ENCODE data around the gene MED15. TPM values are rescaled to one million over a fixed set of nuclear protein-coding genes. Genes with fewer than 3 reads are reported as not detected.

The MED15 gene, protein sequence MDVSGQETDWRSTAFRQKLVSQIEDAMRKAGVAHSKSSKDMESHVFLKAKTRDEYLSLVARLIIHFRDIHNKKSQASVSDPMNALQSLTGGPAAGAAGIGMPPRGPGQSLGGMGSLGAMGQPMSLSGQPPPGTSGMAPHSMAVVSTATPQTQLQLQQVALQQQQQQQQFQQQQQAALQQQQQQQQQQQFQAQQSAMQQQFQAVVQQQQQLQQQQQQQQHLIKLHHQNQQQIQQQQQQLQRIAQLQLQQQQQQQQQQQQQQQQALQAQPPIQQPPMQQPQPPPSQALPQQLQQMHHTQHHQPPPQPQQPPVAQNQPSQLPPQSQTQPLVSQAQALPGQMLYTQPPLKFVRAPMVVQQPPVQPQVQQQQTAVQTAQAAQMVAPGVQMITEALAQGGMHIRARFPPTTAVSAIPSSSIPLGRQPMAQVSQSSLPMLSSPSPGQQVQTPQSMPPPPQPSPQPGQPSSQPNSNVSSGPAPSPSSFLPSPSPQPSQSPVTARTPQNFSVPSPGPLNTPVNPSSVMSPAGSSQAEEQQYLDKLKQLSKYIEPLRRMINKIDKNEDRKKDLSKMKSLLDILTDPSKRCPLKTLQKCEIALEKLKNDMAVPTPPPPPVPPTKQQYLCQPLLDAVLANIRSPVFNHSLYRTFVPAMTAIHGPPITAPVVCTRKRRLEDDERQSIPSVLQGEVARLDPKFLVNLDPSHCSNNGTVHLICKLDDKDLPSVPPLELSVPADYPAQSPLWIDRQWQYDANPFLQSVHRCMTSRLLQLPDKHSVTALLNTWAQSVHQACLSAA
- polyA plus RNA-seq = 10 to 100 TPM; 12.1 to 91.3 (median 23.0) TPM

DNA sequence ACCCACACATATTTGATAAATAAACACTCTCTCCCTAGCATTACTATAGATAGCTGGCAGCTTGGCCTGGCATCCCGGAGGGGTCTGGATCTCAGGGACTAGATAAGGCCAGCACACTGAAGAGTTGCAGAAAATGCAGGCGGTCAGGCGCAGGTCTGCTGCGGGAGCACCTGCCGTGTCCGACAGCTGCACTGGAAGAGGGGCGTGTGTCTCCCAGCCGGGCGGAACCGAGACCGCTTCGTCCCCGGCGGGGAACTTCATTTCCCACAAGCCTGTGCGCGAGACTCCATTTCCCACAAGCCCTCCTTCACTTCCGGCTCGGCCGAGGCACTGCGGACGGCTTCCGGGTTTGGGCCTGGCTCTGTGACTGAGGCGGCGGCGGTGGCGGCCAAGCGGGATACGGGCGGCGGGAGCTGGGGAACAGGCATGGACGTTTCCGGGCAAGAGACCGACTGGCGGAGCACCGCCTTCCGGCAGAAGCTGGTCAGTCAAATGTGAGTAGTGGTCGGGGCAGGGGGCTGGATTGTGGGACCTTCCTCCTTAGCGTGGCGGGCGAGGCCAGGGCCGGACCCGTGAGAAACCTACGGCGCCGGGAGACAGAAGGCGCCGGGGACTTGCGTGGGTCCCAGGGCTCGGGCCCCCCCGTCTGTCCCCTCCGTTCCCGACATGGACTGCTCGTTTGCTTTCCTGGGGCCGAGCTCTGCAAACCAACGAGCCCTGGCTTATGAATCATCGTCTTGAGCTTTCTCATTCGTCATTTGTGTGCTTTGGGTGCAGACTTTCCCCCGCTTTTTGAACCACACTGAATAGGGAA is at the start of gene MED15:
MED15 (plus strand) TSS at position 358 of the 814 bp plus-strand sequence; CDS start at position 427, 69 bp downstream.
- peak; percentile 83 to 84 (median 83) for DNase-seq
- Mint-ChIP-seq H3K4me3 (peak within 1 kb of the TSS; percentile 91 to 99 (median 94)), H3K27ac (peak within 1 kb of the TSS; percentile 92 to 100 (median 96)), H3K9me3 (no peaks in the 10 kb centered on the region), H3K27me3 (ENCODE audit: low read depth in 3 of 3) (peaks cover 0 to 10% (median 4%) of the 10 kb centered on the region in 3 donors), H3K36me3 (peaks cover 0 to 3% (median 0%) of the 10 kb centered on the region in 3 donors), H3K4me1 (peaks cover 54 to 57% of the 10 kb centered on the region in 2 donors)

DNA sequence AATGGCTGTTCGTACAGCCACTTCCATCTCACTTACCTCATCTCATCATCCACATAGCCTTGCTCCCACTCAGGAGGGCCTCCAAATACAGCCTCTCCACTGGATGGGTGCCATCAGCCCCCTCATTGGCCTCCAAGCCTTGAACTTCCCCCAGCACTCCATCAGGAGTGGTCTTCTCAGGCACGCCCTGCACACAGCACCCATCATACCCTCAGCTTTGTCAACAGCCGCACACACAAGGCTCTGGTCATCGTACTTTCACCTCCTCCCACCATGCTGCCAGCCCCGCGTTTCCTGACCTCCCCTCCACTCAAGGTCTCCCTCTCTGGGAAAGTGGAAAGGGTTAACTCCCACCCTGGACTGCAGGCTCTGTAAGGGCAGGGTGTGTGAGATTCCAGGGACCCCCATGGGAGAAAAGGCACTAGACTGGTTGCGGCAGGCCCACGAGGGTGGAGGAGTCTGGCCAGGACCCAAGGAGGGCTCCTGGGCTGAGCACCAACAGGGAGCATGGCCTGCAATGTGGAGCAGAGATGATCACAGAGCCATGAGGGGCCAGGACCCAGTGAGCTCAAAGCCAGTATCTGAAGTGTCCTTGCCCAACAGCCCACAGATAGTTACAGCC is 48.8 kb upstream of the MED15 start:
- Mint-ChIP-seq H3K4me1 (peaks cover 29 to 36% of the 10 kb centered on the region in 2 donors), H3K27ac (peak overlapping the region in 1 of 6 donors; percentile 7), H3K4me3 (no peak overlapping the region)

DNA sequence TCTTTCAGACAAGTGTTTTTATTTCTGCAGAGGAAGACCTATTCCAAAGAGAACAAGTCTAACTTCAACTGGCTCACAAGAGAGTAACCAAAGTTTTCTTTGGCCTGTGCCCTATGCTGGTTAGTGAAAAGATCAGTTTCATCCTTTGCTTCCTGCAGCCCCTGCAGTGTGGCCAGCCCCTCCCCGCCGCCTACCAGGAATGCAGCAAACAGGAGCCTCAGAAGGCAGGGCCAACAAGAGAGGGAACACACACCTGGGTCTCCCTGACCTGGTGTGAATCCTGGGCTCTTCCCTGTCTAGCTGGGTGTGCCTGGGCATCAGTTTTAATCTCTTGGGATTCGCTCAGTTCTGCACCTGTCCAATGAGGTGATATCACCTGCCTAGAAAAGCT is 48.3 kb upstream of the MED15 start:
- Mint-ChIP-seq H3K27ac (peak overlapping the region in 2 of 6 donors; percentile 5 to 17), H3K9me3 (no peaks in the 10 kb centered on the region), H3K27me3 (ENCODE audit: low read depth in 3 of 3) (peaks cover 0 to 1% (median 1%) of the 10 kb centered on the region in 3 donors), H3K36me3 (peaks cover 8 to 41% (median 10%) of the 10 kb centered on the region in 3 donors), H3K4me1 (peaks cover 34 to 41% of the 10 kb centered on the region in 2 donors), H3K4me3 (no peak overlapping the region)
- no peak for DNase-seq

More for the DNA sequence above, 48.8 kb upstream of the MED15 start:
- no peak for DNase-seq
- peaks cover 5 to 36% (median 8%) of the 10 kb centered on the region in 3 donors for H3K36me3 Mint-ChIP-seq
- H3K27me3 Mint-ChIP-seq (ENCODE audit: low read depth in 3 of 3) = peaks cover 0 to 1% (median 1%) of the 10 kb centered on the region in 3 donors
- no peaks in the 10 kb centered on the region for H3K9me3 Mint-ChIP-seq

DNA sequence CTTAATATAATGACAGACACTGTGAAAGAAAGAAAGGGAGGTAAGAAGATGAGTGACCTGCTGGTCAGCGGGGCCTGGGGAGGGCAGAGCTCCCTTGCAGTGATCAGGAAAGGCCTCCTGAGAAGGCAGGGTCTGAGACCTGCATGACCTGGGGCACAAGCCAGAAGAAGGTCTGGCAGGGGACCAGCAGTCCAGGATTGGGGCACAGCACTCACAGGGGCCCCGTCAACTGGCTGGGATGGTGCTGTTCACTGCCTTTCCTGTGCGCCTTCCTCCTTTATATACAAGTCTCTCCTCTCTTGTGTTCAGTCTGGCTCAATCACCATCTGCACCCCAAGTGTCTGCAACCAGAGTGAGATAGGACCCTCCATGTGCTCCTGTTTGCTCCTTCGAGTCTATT is 47.5 kb upstream of the MED15 start:
- no peaks in the 10 kb centered on the region for H3K9me3 Mint-ChIP-seq
- peaks cover 0 to 1% (median 0%) of the 10 kb centered on the region in 3 donors for H3K27me3 Mint-ChIP-seq (ENCODE audit: low read depth in 3 of 3)
- DNase-seq = no peak
- H3K4me1 Mint-ChIP-seq = peaks cover 41 to 48% of the 10 kb centered on the region in 2 donors
- H3K4me3 Mint-ChIP-seq = no peak overlapping the region
- peak overlapping the region in 1 of 6 donors; percentile 17 for H3K27ac Mint-ChIP-seq
- H3K36me3 Mint-ChIP-seq = peaks cover 4 to 44% (median 10%) of the 10 kb centered on the region in 3 donors

DNA sequence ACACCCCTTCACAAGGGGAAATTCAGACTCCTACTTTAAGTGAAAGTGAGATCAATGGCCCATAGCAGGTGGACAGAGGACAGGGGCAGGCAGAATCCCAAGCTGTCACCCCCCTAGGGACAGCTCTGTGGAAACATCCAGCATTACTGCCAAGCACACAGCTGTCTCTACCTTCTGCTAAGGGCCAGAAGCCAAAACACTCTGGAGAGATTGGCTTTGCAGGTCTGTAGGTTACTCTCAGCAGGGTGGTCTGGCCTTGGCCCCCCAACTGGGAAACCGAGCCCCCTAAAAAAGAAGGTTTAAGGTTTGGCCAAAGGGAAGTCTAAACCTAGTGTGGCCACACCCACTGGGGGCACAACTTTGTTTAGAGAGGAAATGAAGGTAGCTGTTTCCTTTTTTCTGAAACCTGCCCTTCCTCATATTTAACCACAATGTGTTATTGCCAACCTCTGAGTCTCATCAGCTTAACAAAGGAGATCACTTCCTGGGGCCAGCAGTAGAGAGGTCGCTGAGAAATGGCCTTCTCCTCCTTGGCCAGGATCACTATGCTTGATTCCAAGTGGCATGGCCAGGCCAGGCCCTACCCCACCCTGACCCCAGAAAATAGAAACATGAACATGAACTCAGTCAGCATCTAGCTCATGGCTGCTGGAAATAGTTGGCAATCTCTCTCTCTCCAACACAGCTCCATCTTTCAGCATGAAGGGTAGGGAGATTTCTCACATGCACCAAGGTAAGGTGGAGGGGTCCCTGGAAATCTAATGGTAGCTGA is 43.9 kb upstream of the MED15 start:
- Mint-ChIP-seq H3K4me3 (peak overlapping the region; percentile 38 to 83 (median 69)), H3K27me3 (ENCODE audit: low read depth in 3 of 3) (no peaks in the 10 kb centered on the region), H3K9me3 (no peaks in the 10 kb centered on the region), H3K36me3 (peaks cover 6 to 28% (median 8%) of the 10 kb centered on the region in 3 donors), H3K27ac (peak overlapping the region; percentile 77 to 96 (median 95)), H3K4me1 (peaks cover 37 to 43% of the 10 kb centered on the region in 2 donors)
- peak; percentile 18 to 40 (median 27) for DNase-seq

DNA sequence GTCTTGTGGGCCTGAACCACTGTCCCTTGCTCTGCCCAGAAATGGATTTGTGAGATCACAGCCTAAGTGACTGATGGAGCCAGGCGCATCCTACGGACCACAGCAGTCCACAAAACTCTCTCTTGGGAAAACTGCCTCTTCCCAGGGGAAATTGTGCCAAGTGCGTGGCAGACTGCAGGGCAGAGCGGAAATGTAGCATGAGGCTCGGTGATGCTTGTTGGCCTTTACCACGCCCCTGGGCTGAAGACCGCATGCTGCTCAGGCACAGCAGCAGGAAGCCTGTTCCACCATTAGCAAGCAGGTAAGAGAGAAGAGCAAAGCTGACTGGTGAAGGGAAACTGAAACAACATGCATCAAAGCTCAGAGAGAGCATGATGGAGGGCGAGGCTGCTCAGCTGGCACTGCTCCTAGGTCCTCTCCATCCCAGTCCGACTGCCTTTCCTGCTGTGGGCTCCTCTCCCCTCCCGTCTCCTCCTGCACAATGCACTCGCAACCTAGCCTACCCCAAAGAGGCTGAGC is 43.3 kb upstream of the MED15 start:
- Mint-ChIP-seq H3K27me3 (ENCODE audit: low read depth in 3 of 3) (no peaks in the 10 kb centered on the region), H3K4me1 (peaks cover 37 to 43% of the 10 kb centered on the region in 2 donors), H3K4me3 (peak overlapping the region; percentile 38 to 83 (median 69)), H3K9me3 (no peaks in the 10 kb centered on the region), H3K27ac (peak overlapping the region; percentile 77 to 96 (median 95)), H3K36me3 (peaks cover 11 to 26% (median 13%) of the 10 kb centered on the region in 3 donors)
- peak in 1 of 3 donors; percentile 25 for DNase-seq

DNA sequence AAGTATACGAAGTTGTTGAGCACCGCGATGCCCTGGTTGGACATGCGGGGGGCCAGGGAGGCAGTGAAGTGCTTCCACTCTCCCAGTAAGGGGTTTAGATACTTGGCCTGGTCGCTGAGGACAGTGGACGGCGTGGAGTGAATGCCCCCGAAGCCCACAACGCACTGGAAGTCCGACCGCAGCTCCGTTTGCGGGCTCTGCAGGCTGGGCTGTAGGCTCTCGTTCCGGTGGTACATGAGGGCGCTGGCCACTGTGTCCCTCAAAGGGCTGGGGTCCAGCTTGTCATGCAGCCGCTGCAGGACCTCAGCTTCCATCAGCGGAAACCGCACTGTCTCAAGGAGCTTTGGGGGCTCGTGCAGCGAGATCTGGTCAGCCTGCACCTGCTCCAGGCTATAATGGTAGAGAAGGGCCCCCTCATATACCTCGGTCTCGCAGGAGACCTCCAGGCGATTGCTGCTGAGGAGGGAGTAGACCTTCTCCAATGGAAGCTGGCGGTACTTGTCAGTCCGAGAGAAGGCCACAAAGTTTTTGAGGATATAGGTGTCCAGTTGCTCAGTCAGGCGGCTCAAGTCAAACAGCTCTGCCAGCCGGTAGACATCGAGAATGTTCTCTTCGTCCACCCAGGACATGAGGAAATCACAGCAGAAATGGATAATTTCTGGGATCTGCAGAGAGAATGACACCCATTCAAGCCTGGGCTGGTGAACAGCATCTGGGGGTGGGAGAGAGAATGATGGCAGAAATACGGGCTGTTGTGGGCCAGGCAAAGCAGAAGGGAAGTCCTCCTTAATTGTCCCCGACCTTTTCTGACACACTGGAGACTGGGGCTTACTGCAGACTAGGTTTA is 42.3 kb upstream of the MED15 start:
- DNase-seq = no peak
- Mint-ChIP-seq H3K36me3 (peaks cover 12 to 24% (median 13%) of the 10 kb centered on the region in 3 donors), H3K27ac (peak overlapping the region; percentile 28 to 96 (median 86)), H3K27me3 (ENCODE audit: low read depth in 3 of 3) (no peaks in the 10 kb centered on the region), H3K4me3 (no peak overlapping the region), H3K9me3 (no peaks in the 10 kb centered on the region), H3K4me1 (peaks cover 37 to 39% of the 10 kb centered on the region in 2 donors)

DNA sequence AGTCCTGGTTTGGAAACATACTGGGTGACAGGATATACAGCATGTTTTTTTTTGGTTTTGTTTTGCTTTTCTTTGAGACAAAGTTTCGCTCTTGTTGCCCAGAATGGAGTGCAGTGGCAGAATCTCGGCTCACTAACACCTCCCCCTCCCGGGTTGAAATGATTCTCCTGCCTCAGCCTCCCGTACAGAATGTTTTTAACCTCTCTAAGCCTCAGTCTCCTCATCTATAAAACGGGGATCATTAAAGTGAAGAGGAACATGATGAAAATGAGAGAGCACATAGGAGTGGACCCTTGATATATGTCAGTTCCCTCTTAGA is 41.7 kb upstream of the MED15 start:
- DNase-seq = no peak
- Mint-ChIP-seq H3K27me3 (ENCODE audit: low read depth in 3 of 3) (peaks cover 0 to 1% (median 0%) of the 10 kb centered on the region in 3 donors), H3K9me3 (no peaks in the 10 kb centered on the region), H3K36me3 (peaks cover 15 to 28% (median 16%) of the 10 kb centered on the region in 3 donors), H3K27ac (peak overlapping the region in 4 of 6 donors; percentile 11 to 62 (median 38)), H3K4me1 (peaks cover 38 to 39% of the 10 kb centered on the region in 2 donors), H3K4me3 (peak overlapping the region in 1 of 5 donors; percentile 29)

DNA sequence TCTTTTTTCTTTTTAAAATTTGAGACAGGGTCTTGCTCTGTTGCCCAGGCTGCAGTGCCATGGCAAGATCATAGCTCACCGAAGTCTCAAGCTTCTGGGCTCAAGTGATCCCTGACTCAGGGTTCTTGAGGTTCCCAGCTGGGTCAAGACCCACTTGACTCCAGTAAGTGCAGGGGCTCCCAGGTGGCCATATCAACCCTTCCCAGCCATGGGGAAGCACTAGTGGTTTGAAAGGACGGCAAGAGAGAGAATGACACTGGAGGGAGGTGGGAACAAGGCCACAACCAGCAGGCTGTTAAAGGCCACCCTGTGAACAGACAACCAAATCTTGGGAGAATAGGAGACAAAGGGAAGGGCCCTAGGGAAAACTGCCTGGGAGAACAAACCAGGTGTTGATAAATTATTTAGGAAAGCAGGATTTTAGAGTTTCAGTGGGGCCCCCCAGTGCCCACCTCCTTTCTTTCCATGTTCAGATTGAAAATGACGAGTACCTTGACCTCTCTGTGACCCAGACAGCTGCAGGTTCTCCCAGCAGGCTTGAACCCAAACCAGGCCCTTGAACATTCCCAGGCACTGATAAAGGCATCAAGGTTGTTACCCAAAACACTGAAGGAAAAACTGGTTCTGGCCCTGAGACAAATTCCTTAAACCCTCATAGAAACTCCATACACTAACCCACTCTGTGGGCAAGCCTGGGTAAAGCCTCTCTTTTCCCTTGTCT is 40.6 kb upstream of the MED15 start:
- no peak for DNase-seq
- Mint-ChIP-seq H3K36me3 (peaks cover 15 to 26% (median 17%) of the 10 kb centered on the region in 3 donors), H3K4me1 (peaks cover 33% of the 10 kb centered on the region in 2 donors), H3K27ac (peak overlapping the region in 1 of 6 donors; percentile 49), H3K27me3 (ENCODE audit: low read depth in 3 of 3) (peaks cover 0 to 3% (median 0%) of the 10 kb centered on the region in 3 donors), H3K9me3 (no peaks in the 10 kb centered on the region), H3K4me3 (no peak overlapping the region)

DNA sequence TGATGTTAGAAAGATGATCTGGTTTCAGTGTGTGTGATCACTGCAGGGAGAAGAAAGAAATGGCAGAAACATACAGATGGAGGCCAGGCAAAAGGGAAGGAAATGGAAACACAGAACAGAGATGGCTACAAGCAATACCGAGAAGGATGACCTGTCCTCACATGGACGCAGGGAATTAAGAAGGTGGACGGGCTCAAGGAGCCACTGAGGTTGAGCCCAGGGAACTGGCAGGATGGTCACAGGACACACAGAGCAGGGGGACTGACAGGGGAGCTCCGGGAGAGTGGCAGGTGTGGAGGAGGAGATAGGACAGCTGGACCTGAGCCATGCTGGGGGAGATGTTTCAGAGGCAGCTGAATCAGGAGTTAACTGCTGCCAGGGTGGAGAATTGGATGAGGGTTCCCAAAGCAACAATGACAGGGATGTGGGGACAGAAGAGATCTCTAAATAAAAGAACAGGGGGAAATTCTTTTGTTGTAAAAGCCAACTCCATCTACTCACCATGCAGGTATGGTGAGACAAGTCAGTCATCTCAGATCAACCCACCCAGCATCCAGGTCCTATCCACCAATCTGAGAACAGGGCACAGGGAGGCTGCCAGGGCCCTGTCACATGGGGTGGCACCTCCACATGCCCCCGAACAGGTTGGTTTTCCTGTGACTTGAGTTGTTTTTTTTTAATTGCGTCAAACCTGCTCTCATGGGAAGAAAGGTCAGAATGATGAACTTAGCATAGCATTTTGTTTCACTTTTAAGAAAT is 38.1 kb upstream of the MED15 start:
- Mint-ChIP-seq H3K36me3 (peaks cover 11 to 21% (median 15%) of the 10 kb centered on the region in 3 donors), H3K4me3 (no peak overlapping the region), H3K27ac (peak overlapping the region in 3 of 6 donors; percentile 12 to 49 (median 38)), H3K4me1 (peaks cover 13 to 14% of the 10 kb centered on the region in 2 donors), H3K27me3 (ENCODE audit: low read depth in 3 of 3) (peaks cover 0 to 3% (median 0%) of the 10 kb centered on the region in 3 donors), H3K9me3 (no peaks in the 10 kb centered on the region)
- DNase-seq = no peak

Measured in immature natural killer cell (primary cell).